Neural cell (in vitro differentiated cells): ENCODE results near the gene TNFRSF8.

ENCODE experiments used
- CTCF ChIP-seq: fragments of 450-650 bp; IDR thresholded peaks from 2 replicates; pipeline ENCODE4 v1.5.1; 2014; ENCODE audit warnings: antibody characterized with exemption, mild to moderate bottlenecking, moderate library complexity; ENCODE audit not compliant: poor library complexity, severe bottlenecking
- EZH2 ChIP-seq: fragments of 200-600, 300-800 bp; shearing (Covaris generic), sonication (generic); IDR thresholded peaks from 2 replicates; pipeline ENCODE4 v1.6.1; 2014; ENCODE audit warnings: antibody characterized with exemption, low read length, borderline replicate concordance, mild to moderate bottlenecking; ENCODE audit not compliant: insufficient read depth, poor library complexity, severe bottlenecking
- MXI1 ChIP-seq: fragments of 450-650 bp; conservative IDR thresholded peaks from 2 replicates; pipeline ENCODE4 v1.6.1; 2014; ENCODE audit warnings: antibody characterized with exemption, mild to moderate bottlenecking; ENCODE audit not compliant: poor library complexity, severe bottlenecking
- POLR2AphosphoS5 ChIP-seq: IDR thresholded peaks from 2 replicates; pipeline ENCODE4 v1.6.1; 2012
- TAF1 ChIP-seq: IDR thresholded peaks from 2 replicates; pipeline ENCODE4 v1.6.1; 2012; ENCODE audit warnings: low read depth

GRCh38 chr1:12155328-12155727 is 92.2 kb downstream of the TNFRSF8 start:
- TF ChIP-seq EZH2 (no peak), CTCF (no peak), MXI1 (no peak), TAF1 (no peak), POLR2AphosphoS5 (no peak)
